Measurements from ENCODE around the gene IFNL3. TPM values are rescaled to one million over a fixed set of nuclear protein-coding genes. Genes with fewer than 3 reads are reported as not detected.
"Not testable (repeated sequence)": the region's sequence is repeated elsewhere in the genome, so short reads cannot be mapped to it uniquely, and the experiment has no call there.

Gene IFNL3
- total and polyA plus RNA-seq, 9 donors: not detected

DNA sequence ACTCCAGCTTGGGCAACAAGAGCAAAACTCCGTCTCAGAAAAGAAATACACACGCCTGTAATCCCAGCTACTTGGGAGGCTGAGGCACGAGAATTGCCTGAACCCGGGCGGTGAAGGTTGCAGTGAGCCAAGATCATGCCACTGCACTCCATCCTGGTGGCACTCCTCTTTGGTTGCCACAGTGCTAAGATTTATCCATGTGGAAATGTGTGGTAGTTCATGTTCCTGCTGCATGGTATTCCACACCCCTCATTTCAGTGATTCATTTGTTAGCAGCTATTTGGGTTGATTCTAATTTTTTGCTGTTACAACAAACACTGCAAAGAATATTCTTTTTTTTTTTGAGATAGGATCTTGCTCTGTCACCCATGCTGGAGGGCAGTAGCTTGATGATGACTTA, 12.1 kb downstream of the IFNL3 start:
- TF ChIP-seq CTCF (IDR thresholded peaks at IDR 0.05) (no peak), POLR2A (IDR thresholded peaks at IDR 0.05) (no peak), EP300 (IDR thresholded peaks at IDR 0.05) (no peak)
- no peaks in the 10 kb centered on the region for H3K27me3 ChIP-seq
- no peak for DNase-seq
- H3K9me3 ChIP-seq: no peaks in the 10 kb centered on the region
- H3K4me3 ChIP-seq: no peak overlapping the region
- 83 to 86% (median 86%) methylated on average over 5 of the region's 5 CpGs for WGBS, 3 donors
- H3K36me3 ChIP-seq: no peaks in the 10 kb centered on the region
- H3K4me1 ChIP-seq (ENCODE audit: insufficient read depth): no peaks in the 10 kb centered on the region
- no peak overlapping the region for H3K27ac ChIP-seq
- intact Hi-C loops (cut with DNase I): no loop called here

DNA sequence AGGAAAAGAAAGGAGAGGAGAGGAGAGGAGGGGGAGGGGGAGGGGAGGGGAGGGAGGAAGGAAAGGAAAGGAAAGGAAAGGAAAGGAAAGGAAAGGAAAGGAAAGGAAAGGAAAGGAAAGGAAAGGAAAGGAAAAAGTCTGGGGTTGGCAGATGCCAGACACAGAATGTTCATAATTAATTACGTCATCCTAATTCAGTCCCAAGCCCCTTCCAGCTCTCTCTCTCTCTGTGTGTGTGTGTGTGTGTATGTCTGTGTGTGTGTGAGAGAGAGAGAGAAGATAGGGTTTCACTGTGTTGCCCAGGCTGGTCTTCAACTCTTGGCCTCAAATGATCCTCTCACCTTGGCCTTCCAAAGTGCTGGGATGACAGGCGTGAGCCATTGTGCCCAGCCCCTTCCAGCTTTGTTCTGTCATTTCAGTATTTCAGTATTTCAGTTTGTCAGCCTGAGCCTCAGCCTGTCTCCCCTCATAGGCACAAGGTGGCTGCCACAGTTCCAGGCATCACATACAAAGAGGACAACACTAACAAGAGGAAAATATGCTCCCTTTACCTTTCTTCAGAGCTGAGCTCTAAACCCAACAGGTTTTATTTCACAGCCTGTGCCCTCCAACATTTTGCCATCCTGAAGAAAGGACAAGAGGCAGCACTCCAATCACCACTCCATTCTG, 14.6 kb downstream of the IFNL3 start:
- intact Hi-C loops (cut with DNase I): no loop called here
- H3K27ac ChIP-seq: no peak overlapping the region
- no peaks in the 10 kb centered on the region for H3K9me3 ChIP-seq
- no peaks in the 10 kb centered on the region for H3K36me3 ChIP-seq
- TF ChIP-seq EP300 (IDR thresholded peaks at IDR 0.05): no peak
- TF ChIP-seq CTCF (IDR thresholded peaks at IDR 0.05): no peak
- TF ChIP-seq POLR2A (IDR thresholded peaks at IDR 0.05): no peak
- no peaks in the 10 kb centered on the region for H3K4me1 ChIP-seq (ENCODE audit: insufficient read depth)
- 72 to 80% (median 72%) methylated on average over 2 of the region's 2 CpGs for WGBS, 3 donors
- H3K27me3 ChIP-seq: no peaks in the 10 kb centered on the region
- DNase-seq: no peak
- no peak overlapping the region for H3K4me3 ChIP-seq

DNA sequence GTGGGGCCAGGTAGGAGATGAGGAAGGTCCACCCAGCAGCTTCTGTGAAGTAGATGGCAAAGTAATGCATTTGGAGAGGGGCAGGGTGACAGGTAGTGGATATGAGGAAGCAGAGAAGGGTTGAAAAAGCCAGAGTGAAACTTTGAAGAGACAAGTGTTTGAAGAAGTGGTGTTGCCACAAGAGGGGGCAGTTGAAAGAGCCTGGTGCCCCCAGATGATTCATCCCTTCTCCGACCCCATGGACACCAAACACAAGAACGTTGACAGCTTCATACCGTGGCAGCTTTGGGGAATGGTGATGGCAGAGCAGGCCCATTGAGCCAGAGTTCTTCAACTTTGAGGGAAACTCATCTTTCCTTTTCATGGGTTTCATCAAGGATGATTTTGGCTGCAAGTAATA, 19.9 kb downstream of the IFNL3 start:
- Histone ChIP-seq H3K9me3 (no peaks in the 10 kb centered on the region), H3K36me3 (no peaks in the 10 kb centered on the region), H3K4me3 (no peak overlapping the region), H3K27ac (no peak overlapping the region), H3K4me1 (ENCODE audit: insufficient read depth) (no peaks in the 10 kb centered on the region), H3K27me3 (no peaks in the 10 kb centered on the region)
- intact Hi-C loops (cut with DNase I): no loop called here
- 27 to 35% (median 33%) methylated on average over 3 of the region's 3 CpGs for WGBS, 3 donors
- TF ChIP-seq POLR2A (IDR thresholded peaks at IDR 0.05) (no peak), EP300 (IDR thresholded peaks at IDR 0.05) (no peak), CTCF (IDR thresholded peaks at IDR 0.05) (no peak)
- no peak for DNase-seq

DNA sequence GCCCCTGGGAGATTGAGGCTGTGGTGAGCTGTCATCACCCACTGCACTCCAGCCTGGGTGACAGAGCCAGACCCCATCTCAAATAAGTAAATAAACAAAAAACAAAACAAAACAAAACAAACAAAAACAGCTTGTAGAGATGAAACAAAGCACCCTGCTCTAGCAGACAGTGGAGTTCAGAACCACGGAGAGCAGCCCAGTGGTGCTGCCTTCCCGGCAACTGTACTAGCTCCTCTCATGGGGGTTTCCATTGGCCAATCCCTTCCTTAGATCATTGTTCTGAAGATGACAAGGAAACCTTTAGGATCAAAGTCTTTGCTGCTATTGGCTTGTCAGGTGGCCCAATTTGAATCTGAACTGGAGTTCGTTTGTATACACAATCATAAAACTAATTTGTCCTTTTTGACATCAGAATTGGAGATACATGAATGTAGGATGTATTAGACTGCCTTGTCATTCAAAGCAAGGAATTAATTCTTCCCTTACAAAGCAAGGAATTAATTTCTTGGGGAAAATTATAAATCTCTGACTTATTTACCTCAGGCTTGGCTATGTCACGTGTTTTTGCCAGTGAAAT, 21.0 kb downstream of the IFNL3 start:
- intact Hi-C loops (cut with DNase I): no loop called here
- TF ChIP-seq POLR2A (IDR thresholded peaks at IDR 0.05) (no peak), CTCF (IDR thresholded peaks at IDR 0.05) (no peak), EP300 (IDR thresholded peaks at IDR 0.05) (no peak)

DNA sequence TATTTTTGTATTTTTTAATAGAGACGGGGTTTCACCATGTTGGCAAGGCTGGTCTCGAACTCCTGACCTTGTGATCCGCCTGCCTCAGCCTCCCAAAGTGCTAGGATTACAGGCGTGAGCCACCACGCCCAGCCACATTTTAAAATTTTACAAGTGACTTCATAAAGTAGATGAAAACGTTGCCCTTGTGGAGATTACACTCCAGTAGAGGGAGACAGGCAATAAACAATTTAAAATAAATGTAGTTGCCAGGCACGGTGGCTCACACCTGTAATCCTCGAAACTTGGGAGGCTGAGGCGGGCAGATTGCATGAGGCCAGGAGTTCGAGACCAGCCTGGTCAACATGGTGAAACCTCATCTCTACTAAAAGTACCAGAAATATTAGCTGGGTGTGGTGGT, 25.7 kb downstream of the IFNL3 start:
- H3K27me3 ChIP-seq; H3K27ac ChIP-seq; H3K4me1 ChIP-seq (ENCODE audit: insufficient read depth); H3K9me3 ChIP-seq; DNase-seq; H3K4me3 ChIP-seq; intact Hi-C loops (cut with DNase I); H3K36me3 ChIP-seq: not testable (repeated sequence)
- 63 to 72% (median 72%) methylated on average over 10 of the region's 10 CpGs for WGBS, 3 donors

More for the DNA sequence above, 21.0 kb downstream of the IFNL3 start:
- no peak for DNase-seq
- no peaks in the 10 kb centered on the region for H3K36me3 ChIP-seq
- no peaks in the 10 kb centered on the region for H3K9me3 ChIP-seq
- no peak overlapping the region for H3K27ac ChIP-seq
- H3K4me1 ChIP-seq (ENCODE audit: insufficient read depth): no peaks in the 10 kb centered on the region
- 17 to 22% (median 22%) methylated on average over 4 of the region's 4 CpGs for WGBS, 3 donors
- no peak overlapping the region for H3K4me3 ChIP-seq
- no peaks in the 10 kb centered on the region for H3K27me3 ChIP-seq
